Loucy (cell line): Measurements from ENCODE around the gene SAG.

Source experiments
- H2AFZ ChIP-seq: fragments of 200-600 bp; sonication (generic); 2 replicates; pipeline ENCODE4 v1.6.0; 2016; ENCODE audit warnings: antibody characterized with exemption, mild to moderate bottlenecking, low read length, moderate library complexity
- H3F3A ChIP-seq: fragments of 200-600 bp; 2 replicates; pipeline ENCODE4 v1.6.0; 2016; ENCODE audit warnings: antibody characterized with exemption, low read depth, mild to moderate bottlenecking
- H3K27me3 ChIP-seq: fragments of 200-600 bp; sonication (generic); 2 replicates; pipeline ENCODE4 v1.6.1; 2014; ENCODE audit warnings: low read length, mild to moderate bottlenecking; ENCODE audit not compliant: insufficient read depth, poor library complexity, severe bottlenecking
- H3K36me3 ChIP-seq: fragments of 200-600 bp; sonication (generic); 2 replicates; pipeline ENCODE4 v1.6.1; 2016; ENCODE audit warnings: low read length; ENCODE audit not compliant: insufficient read depth
- H3K4me1 ChIP-seq: fragments of 200-600 bp; sonication (generic); 2 replicates; pipeline ENCODE4 v1.5.1; 2014; ENCODE audit warnings: low read length, mild to moderate bottlenecking; ENCODE audit not compliant: insufficient read depth, poor library complexity, severe bottlenecking
- H3K4me2 ChIP-seq: fragments of 200-600 bp; sonication (generic); 2 replicates; pipeline ENCODE4 v1.6.0; 2014; ENCODE audit warnings: antibody characterized with exemption, low read length, low read depth, mild to moderate bottlenecking; ENCODE audit not compliant: poor library complexity, severe bottlenecking
- H3K4me3 ChIP-seq: fragments of 200-600 bp; sonication (generic); 2 replicates; pipeline ENCODE4 v1.5.1; 2014; ENCODE audit warnings: low read length, mild to moderate bottlenecking, mixed read lengths; ENCODE audit not compliant: poor library complexity, severe bottlenecking
- H3K79me2 ChIP-seq: fragments of 200-600 bp; sonication (generic); 2 replicates; pipeline ENCODE4 v1.6.1; 2014; ENCODE audit warnings: low read length; ENCODE audit not compliant: insufficient read depth
- H3K9ac ChIP-seq: fragments of 200-600 bp; sonication (generic); 2 replicates; pipeline ENCODE4 v1.6.0; 2014; ENCODE audit warnings: mild to moderate bottlenecking, low read depth, low read length, moderate library complexity; ENCODE audit not compliant: poor library complexity, severe bottlenecking
- H3K9me2 ChIP-seq: fragments of 200-600 bp; sonication (generic); replicated peaks from 2 replicates; pipeline ENCODE4 v1.6.1; 2016; ENCODE audit warnings: low read depth, low read length, mixed read lengths
- H3K9me3 ChIP-seq: fragments of 200-600 bp; sonication (generic); 2 replicates; pipeline ENCODE4 v1.6.1; 2014; ENCODE audit warnings: mild to moderate bottlenecking, antibody characterized with exemption, low read length, low read depth; ENCODE audit not compliant: insufficient read depth
- H4K20me1 ChIP-seq: fragments of 200-600 bp; sonication (generic); 2 replicates; pipeline ENCODE4 v1.6.0; 2014; ENCODE audit warnings: antibody characterized with exemption, low read length, mild to moderate bottlenecking; ENCODE audit not compliant: insufficient read depth, poor library complexity, severe bottlenecking
- CTCF ChIP-seq: fragments of 200-600 bp; sonication (generic); conservative IDR thresholded peaks from 2 replicates; pipeline ENCODE4 v1.5.1; 2014; ENCODE audit warnings: mild to moderate bottlenecking, antibody characterized with exemption, low read length
- EZH2phosphoT487 ChIP-seq: fragments of 200-600 bp; IDR thresholded peaks from 2 replicates; pipeline ENCODE4 v1.6.1; 2018; ENCODE audit warnings: antibody characterized with exemption, mild to moderate bottlenecking, moderate library complexity, borderline replicate concordance

The SAG gene

DNA sequence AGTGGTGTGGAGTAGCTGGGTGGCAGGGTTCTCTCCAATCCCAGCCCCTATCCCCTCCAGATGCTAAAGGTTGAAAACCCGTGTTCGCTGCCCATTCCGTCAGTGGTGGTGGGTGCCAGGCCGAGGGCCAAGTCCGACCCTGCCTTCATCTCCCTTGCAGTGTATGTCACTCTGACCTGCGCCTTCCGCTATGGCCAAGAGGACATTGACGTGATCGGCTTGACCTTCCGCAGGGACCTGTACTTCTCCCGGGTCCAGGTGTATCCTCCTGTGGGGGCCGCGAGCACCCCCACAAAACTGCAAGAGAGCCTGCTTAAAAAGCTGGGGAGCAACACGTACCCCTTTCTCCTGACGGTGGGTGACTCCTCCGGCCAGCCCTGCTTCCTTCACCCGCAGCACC is 12.9 kb downstream of the SAG start:
- Histone ChIP-seq H3K4me1 (no peaks in the 10 kb centered on the region), H3K27me3 (no peaks in the 10 kb centered on the region)

GRCh38 chr2:233321166-233321565 is 13.6 kb downstream of the SAG start:
- Histone ChIP-seq H3K79me2 (no peaks in the 10 kb centered on the region), H3F3A (no peaks in the 10 kb centered on the region), H4K20me1 (no peaks in the 10 kb centered on the region), H3K9me2 (no peaks in the 10 kb centered on the region), H3K9ac (no peak overlapping the region), H2AFZ (no peak overlapping the region), H3K9me3 (no peaks in the 10 kb centered on the region), H3K36me3 (no peaks in the 10 kb centered on the region), H3K4me3 (no peak overlapping the region), H3K27me3 (no peaks in the 10 kb centered on the region), H3K4me2 (no peak overlapping the region), H3K4me1 (no peaks in the 10 kb centered on the region)
- TF ChIP-seq EZH2phosphoT487 (no peak), CTCF (no peak)

More for the DNA sequence above, 12.9 kb downstream of the SAG start:
- Histone ChIP-seq H3K9me2 (no peaks in the 10 kb centered on the region), H4K20me1 (no peaks in the 10 kb centered on the region), H3K4me3 (no peak overlapping the region), H3K9ac (no peak overlapping the region), H3F3A (no peaks in the 10 kb centered on the region), H3K79me2 (no peaks in the 10 kb centered on the region), H3K4me2 (no peak overlapping the region), H3K36me3 (no peaks in the 10 kb centered on the region), H2AFZ (no peak overlapping the region), H3K9me3 (no peaks in the 10 kb centered on the region)
- no peak for TF ChIP-seq CTCF
- no peak for TF ChIP-seq EZH2phosphoT487

GRCh38 chr2:233323851-233324250 is 16.2 kb downstream of the SAG start:
- Histone ChIP-seq H3K4me1 (no peaks in the 10 kb centered on the region), H4K20me1 (no peaks in the 10 kb centered on the region), H3K79me2 (no peaks in the 10 kb centered on the region), H3K4me3 (no peak overlapping the region), H3K4me2 (no peak overlapping the region), H3F3A (no peaks in the 10 kb centered on the region), H3K9ac (no peak overlapping the region), H3K36me3 (no peaks in the 10 kb centered on the region), H3K9me2 (no peaks in the 10 kb centered on the region), H3K27me3 (no peaks in the 10 kb centered on the region), H3K9me3 (no peaks in the 10 kb centered on the region), H2AFZ (no peak overlapping the region)
- TF ChIP-seq EZH2phosphoT487 = no peak
- TF ChIP-seq CTCF = no peak
